Stimulated activated CD4-positive, alpha-beta T cell treated with anti-CD3 and anti-CD28 coated beads, Interleukin-12 subunit alpha, Interleukin-12 subunit beta, amount 100 ng/mL, for 24 hours (primary cell): ENCODE results near the gene PARK7.
"Not testable (repeated sequence)": the region's sequence is repeated elsewhere in the genome, so short reads cannot be mapped to it uniquely, and the experiment has no call there.

Source experiments
- DNase-seq, 2 experiments: peaks; one replicate each; pipeline ENCODE4 v3.0.0-alpha.2; 2020; ENCODE audit warnings: low read depth in 2 of 2

PARK7 gene

DNA sequence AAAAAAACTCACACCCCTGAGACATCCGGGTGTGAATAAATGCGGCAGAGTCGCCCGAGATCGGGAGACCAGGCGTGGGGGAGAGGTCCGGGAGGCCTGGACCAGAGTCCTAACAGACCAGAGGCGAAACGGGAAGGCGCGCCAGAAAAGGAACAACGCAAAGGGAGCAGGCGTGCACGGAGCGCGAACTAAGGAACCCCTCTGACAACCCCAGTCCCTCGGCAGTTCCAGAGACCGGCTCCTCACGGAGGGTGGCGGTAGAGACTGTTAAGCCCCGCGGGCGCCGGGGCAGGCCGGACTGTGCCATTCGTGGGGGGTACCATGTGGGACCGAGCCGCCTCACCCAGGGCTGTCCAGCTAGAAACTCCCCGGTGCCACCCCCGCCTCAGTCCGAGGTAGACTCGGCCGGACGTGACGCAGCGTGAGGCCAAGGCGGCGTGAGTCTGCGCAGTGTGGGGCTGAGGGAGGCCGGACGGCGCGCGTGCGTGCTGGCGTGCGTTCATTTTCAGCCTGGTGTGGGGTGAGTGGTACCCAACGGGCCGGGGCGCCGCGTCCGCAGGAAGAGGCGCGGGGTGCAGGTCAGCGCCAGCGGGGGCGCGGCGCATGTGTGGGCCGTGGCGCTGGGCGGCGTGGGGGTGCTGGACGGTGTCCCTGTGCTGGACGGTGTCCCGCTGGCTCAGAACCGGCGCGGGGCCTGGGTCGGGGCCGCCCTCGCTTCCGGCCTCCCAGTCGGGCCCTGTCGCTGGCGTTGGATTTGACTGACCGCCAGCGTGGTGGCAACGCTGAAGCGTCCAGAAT, at the start of gene PARK7:
TSS of gene PARK7 (plus strand) at position 496 of the 798 bp plus-strand sequence. CDS start 1,075 bp downstream, outside the sequence.
- DNase-seq: peak; percentile 99 to 100

DNA sequence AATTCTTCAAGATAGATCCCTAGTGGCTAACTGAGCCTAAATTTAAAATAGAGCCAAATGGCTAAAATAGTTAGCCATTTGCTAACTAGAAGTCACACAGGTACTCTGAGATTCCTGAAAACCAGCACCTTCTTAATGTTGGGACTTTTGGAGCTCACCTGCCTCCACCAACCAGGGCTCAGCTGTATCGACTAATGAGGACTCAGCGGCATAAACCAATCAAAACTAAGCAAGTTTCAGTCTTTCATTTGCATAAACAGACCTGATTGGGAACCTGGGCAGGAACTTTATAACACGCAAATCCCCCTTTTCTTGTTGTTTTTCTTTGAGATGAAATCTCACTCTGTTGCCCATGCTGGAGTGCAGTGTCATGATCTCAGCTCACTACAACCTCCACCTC, 49.4 kb upstream of the PARK7 start:
- no peak for DNase-seq

DNA sequence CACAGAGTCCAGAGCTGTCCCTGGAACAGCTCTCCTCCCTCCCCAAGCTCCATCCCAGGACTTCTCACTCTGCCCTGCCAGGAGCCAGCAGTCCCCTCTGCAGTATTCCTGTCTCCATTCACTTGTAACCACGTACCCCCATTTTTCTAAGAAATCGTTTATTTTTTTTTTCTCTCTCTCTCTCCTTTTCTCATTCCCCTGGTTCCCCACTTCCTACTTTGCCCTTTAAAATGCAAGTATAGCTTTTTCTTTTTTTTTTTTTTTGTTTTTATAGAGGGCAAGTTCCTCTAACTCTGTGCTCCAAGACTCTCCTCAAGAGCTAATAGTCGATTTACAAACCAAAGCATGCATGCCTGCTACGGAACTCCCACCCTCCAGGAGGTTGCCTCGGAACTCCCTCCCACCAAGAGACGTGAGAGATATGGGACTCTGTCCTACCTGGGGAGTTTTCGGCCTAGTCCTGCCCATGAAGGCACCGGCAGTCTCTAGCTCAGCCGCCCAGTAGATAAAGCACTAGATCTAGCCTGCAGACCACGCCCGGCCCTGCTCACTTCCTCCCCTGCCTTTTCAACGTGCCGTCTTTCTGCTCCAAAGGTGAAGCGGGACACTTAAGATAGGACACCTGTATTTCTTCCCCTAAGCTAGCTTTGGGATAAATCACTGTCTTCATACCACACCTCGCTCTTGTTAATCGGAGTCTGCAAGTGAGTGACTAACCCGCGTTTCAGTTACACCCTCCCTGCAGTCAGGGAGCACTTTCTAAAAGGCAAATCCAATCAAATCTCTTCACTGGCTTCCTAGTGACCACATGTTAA, 48.6 kb upstream of the PARK7 start:
- no peak for DNase-seq

DNA sequence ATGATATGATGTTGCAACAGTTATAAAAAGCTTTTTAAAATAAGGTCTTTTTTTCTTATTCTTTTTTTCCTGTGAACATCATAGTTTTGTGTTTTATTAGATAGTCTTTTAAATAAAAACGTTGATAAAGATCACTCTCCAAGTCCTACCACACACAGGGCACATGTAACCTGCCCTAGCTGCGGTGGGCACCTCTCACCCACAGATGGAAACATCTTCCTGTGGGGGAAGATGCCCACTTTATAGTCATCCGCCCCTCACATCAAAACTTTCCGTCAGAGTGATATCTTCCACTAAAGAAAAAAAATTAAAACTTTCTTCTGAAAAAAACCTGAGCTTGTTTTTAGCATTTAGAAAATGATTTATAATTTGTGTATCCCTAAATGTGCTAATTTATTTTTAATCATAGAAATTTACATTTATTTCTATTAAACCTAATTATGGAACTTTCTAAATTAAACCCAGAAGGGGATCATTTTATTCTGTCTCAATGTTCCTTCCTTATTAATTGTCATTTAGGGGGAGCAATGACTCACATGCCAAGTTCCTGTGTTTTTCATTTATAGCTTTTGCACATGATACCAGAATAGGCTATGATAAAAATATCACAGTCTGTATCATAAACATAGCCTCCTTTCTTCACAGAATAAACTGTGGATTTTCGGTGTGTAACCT, 45.5 kb upstream of the PARK7 start:
- DNase-seq: peak in 1 of 2 experiments; percentile 20

DNA sequence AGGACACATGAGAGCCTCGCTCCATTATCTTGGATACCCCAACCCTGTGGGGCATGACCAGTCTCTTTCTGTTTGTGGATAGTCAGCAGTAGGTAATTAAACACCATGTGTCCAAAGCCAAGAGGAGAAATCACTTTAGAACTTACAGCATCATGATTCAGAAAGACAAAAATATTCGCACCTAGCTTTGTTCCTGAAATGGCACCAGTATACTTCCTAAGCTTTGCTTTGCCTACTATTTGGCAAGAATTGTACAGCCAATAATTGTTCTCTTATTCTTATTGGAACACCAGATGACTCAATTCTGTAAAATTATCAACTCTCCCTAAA, 45.0 kb upstream of the PARK7 start:
- no peak for DNase-seq

DNA sequence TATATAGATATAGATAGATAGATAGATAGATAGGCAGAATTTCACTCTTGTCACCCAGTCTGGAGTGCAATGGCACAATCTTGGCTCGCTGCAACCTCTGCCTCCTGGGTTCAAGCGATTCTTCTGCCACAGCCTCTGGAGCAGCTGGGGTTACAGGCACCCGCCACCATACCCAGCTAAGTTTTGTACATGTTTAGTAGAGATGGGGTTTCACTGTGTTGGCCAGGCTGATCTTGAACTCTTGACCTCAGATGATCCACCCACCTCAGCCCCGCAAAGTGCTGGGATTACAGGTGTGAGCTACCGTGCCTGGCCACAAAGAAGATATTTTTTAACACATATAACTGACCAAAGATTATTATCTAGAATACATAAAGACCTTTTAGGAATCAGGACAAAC, 43.5 kb upstream of the PARK7 start:
- not testable (repeated sequence) for DNase-seq

DNA sequence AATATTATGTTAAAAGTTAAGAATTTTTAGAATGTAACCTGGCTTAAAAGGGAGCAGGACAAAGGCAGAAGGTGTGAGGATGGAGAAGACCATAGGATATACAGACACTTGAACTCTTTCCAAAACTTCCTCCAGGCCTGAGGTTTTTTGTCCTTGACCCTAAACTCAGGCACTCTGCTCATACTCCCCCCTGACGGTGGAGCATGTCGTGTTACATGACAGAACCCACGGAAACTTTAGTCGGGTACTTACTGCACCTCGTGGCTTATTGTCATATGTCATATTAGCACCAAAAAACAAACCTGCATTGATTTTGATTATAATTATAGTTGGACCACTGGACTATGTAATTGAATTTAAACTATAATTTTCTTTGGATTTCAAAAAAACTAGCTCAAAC, 41.6 kb upstream of the PARK7 start:
- no peak for DNase-seq

DNA sequence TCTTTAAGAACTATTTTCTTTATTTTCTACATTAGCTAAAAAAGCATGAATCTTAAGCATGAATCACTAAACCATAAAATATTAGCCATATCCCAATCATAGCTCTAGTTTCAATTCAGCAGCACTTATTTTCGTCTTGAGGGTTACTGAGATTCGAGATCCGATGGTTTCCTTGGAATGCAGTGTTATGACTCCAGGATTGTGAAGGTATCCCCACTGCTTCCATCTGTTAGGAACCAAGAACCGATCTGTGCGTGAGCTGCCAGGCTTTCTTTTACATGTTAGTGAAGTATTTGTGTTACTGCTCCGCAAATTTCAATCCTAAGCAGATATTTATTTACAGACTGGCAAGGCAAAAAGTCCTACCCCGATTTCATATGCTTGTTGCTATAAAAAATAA, 39.7 kb upstream of the PARK7 start:
- DNase-seq: no peak

DNA sequence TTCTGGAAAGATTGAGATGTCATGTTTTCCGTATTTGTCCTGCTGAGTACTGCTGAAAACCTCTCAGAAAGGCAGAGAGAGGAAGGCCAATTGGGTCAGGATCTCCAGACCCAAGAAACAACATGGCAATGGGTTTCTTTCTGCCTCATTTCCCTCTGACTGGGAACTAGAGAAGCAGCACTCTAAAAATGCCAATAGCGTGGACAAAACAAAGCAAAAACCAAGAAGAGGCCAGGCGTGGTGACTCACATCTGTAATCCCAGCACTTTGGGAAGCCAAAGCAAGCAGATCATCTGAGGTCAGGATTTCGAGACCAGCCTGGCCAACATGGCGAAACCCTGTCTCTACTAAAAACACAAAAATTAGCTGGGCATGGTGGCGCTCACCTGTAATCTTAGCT, 39.2 kb upstream of the PARK7 start:
- no peak for DNase-seq

DNA sequence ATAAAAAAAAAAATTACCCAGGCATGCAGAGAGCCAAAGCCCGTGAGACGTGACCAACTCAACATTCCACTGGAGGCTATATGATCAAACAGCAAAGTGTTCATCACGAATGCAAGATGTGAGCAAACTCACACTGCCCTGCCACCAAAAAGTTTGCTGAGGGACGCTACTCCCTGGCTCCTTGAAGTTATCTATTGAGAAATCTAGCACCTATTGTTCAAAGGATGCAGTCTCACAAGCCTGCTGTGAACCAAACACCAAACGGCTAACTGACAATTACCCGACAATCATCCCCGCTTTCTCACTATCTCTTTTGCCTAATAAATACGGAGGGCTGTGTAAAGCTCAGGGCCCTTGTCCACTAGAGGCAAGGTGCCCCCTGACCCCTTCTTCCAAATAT, 34.5 kb upstream of the PARK7 start:
- not testable (repeated sequence) for DNase-seq

DNA sequence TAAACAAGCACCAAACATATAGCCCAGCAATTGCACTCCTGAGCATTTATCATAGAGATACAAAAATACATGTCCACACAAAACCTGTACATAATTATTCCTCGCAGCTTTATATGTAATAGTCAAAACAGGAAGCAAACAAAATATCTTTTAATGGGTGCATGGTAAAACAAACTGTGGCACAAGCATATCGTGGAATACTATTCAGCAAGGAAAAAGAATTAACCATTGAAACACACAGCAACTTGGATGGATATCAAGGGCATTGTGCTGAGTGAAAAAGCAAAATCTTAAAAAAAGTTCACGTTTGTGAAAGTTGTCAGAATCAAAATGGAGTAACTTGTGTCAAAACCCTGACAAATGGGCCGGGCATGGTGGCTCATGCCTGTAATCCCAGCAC, 33.3 kb upstream of the PARK7 start:
- DNase-seq: no peak

DNA sequence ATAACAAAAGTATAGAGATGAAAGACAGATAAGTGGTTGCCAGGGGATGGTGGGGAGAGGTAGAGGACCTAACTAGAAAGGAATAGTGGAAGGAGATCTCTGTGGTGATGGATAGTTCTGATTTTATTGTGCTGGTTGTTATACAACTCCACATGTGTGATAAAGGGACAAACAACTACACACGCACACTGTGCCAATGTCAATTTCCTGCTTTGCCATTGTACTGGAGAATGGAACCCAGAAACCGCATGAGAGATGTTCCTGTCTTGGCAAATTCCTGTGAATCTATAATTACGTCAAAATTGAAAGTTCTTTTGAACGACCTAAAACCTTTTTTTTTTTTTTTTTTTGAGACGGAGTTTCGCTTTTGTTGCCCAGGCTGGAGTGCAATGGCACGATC, 31.9 kb upstream of the PARK7 start:
- no peak for DNase-seq

DNA sequence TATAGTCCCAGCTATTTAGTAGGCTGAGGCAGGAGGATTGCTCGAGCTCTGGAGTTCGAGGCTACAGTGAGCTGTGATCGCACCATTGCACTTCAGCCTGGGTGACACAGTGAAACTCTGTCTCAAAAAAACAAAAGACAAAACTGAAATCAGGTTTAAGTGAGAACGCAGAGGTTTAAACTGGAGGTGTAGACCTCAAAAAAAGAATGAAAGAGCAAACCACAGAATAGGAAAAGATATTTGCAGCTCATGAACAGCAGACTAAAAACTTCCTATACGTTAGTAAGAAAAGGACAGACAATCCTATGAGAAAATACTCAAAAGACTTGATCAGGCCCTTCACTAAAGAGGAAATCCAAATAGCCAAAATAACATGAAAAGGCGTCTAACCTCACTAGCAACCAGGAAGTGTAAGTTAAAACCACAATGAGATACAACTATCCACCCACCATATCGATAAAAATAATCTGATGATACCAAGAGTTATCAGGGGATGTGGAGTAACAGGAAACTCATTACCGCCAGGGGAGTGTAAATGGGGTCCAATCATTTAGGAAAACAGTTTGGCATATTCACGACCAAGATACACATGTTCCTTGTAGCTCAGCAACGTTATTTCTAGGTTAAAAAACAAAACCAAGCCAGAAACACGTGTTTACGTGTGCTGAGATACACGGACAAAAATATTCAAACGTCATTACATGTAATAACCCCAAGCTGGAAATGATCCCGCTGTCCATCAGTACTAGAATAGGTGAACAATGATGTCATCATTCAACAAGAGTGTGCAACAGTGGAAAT, 30.7 kb upstream of the PARK7 start:
- peak in 1 of 2 experiments; percentile 27 for DNase-seq

DNA sequence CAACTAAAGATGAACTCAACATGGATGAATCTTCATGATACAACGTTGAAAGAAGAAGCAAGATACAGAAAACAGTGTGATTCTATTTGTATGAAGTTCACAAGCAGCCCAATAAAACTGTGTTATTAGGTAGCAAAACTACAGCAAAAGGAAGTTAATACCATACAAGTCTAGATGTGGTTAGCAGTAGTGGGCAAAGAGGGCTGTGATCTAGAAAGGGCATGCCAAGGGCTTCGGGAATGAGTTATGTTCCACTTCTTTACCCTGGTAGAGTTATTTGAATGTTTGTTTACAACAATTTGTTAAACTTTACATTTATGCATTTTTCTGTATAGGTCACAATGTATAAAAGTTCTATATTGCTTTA, 30.1 kb upstream of the PARK7 start:
- no peak for DNase-seq

DNA sequence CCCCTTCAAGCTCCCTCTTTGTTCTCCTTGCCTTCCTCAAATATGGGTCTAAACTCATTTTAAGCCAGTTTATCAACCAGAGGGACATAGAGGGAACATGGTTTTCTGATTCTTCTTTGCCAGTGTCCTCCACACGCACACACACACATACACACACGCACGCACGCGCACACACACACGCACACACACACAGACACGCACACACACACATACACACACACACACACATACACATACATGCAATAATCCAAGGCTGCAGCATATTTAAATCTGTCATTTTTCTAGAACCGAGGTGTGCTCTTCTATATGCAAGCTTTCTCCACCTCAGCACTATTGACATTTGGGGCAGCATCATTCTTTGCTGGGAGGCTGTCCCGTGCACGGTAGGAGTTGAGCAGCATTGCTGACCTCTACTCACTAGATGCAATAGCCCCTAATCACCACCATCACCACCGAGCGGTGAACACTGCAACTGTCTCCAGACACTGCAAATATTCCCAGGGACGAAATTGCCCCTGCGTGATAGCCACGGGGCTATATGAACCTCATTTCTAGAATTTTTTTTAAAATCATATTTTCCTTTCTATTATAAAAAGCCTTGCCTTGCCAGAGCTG, 28.9 kb upstream of the PARK7 start:
- no peak for DNase-seq

DNA sequence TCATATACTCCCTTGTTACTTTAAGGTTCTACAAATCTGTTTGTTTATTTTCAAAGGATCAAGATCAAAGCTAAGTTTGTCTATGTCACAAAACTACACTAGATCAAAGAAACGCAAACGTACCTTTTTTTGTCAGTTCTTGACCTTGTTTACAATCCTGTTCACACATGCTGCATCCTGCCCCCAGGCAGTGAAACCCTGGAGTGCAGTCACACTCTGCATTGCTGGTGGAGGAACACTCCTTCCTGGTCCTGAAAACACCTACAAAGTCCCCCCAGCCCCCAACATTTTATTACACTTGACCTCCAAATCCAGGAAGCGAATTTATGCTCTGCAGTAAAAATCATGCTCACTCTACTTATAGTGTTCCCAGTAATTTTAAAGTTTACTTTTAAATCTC, 23.4 kb upstream of the PARK7 start:
- no peak for DNase-seq

DNA sequence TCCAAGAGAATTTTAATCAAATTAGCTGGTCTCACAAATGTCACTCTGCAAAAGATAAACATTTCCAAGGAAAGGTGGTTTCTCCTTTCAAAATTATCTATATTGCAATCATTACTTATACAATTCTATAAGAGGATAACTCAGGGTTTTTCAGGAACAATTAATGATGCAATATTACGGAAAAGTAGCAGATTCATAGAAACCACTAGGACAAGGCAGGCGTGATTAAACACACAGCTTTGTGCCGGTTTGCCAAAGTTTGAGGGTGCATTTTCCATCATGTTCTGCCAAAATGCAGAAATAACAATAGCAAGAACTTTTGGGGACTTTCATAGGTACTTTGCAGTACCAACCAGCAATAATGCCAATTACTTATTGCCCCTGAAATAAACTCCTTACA, 21.5 kb upstream of the PARK7 start:
- DNase-seq: no peak

DNA sequence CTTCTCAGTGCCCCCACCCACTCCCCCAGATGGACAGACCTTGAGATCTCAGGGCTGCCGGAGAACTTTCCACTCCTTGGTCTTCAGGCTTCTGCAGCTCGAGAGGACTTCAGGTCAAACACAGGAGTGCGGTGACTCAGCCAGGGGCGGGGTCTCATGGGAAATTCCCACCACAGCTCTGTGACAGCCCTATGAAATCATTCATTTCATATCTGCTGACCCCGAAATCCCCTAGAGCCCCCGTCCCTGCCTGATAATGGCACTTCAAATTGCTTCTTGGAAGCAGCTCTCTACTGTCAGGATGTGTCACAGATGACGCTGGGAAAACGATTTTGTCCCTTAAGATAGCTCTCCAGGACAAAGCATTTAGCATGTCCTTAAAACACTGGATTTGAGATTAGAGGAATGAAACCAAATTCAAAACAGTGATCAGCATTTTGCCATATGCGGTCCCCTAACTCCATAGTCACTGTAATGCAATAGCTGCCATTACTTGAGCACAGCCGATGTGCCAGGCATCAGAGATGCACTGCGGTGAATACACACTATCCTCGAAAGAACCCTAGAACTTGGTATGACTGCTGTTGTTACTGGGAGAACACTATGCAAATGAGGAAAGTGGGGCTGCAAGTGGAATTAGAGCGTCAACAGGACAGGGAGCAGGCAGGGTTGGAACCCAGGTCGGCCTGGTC, 20.6 kb upstream of the PARK7 start, which contains the start of gene TNFRSF9:
TSS of gene TNFRSF9 (minus strand) at position 95 of the 692 bp plus-strand sequence. CDS start 845 bp downstream, outside the sequence.
- DNase-seq: peak; percentile 43 to 84

DNA sequence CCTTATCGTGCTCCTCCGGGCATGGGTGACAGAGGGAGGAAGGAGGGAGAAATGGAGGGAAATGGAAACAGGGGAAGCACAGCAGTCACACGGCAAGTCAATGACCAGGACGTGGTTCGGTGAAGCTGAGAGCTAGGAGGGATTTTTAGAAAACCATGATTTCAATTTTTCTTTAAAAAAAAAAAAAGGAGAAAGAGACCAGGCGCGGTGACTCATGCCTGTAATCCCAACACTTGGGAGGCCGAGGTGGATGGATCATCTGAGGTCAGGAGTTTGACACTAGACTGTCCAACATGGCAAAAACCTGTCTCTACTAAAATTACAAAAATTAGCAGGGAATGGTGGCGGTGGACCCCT, 20.1 kb upstream of the PARK7 start:
- DNase-seq: no peak

DNA sequence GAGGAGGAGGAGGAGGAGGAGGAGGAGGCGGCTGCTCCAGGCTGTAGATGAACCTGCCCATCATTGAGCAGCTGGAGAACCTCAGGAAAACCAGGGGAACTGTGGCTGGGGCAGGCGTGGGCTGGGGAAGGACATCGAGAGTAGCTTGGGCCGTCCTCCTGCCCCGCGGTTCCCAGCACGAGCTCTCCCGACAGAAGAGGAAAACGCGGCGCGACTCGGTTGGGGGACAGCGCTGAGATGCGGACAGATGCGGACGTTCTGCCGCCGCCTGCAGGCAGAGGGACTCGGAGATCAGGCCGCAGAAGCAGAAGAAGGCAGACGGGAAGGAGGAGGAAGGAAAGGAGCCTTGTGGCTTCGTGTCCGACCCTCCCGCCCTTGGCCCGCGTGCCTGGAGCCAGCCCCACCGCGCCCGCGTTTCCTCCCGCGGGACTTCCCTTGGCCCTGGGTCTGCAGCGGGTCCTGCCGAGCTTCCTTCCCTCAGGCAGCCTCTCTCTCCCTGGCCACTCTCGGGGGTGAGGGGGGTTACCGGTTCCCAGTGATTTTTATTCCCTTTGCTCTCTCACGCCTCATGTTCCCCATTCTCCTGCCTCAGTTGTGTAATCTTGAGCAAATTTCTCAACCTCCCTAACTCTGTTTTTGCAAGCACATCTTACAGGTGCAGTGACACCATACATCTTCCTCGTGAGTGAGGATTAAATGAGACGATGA, 19.1 kb upstream of the PARK7 start:
- no peak for DNase-seq
